Measurements from ENCODE around the gene NDUFB10.

DNA sequence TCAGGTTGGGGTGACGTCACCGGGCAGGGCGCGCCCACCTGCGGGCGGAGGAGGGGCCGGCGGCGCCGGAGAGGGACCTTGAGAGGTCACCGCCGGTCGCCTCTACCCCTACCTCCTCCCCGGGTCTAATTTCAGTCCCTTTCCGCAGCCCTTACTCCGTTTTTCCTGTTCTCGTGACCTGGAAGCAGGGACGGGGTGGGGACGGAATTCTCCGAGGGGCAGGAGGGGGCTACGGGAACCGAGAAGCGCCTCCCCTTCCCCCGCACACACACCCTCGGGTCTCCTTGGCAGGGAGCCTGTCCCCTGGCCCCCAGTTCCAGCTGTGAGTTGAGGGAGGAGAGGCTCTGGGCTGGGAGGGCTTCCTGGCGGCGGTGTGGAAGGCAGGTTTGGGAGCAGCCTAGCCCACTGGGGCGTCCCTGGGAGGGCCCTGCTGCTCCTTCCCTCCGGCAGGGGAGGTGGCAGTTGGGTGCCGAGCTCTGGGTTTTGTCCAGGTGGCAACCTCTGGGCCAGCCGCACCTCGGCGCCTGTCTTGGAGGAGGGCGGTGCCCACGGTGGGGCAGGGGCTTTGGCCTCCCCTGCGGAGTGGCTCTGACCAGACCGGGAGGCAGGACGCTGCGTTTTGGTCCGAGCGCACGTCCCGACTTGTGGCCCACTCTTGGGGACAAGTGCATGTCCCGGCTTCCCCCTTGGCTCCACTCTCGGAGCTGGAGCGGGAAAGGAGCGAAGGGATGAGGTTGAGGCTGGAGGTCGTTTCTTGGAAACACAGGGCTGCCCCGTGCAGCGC lies 31.2 kb downstream of the NDUFB10 start:
- TF ChIP-seq, protein P1, sequence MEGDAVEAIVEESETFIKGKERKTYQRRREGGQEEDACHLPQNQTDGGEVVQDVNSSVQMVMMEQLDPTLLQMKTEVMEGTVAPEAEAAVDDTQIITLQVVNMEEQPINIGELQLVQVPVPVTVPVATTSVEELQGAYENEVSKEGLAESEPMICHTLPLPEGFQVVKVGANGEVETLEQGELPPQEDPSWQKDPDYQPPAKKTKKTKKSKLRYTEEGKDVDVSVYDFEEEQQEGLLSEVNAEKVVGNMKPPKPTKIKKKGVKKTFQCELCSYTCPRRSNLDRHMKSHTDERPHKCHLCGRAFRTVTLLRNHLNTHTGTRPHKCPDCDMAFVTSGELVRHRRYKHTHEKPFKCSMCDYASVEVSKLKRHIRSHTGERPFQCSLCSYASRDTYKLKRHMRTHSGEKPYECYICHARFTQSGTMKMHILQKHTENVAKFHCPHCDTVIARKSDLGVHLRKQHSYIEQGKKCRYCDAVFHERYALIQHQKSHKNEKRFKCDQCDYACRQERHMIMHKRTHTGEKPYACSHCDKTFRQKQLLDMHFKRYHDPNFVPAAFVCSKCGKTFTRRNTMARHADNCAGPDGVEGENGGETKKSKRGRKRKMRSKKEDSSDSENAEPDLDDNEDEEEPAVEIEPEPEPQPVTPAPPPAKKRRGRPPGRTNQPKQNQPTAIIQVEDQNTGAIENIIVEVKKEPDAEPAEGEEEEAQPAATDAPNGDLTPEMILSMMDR (IDR thresholded peaks at IDR 0.05): no peak
- no peak for TF ChIP-seq POLR2A (IDR thresholded peaks at IDR 0.05)
